ENCODE results near the gene C1orf94.

Gene C1orf94

GRCh38 chr1:34231441-34231840, 54.7 kb downstream of the C1orf94 start:
- no peak overlapping the region for H2AFZ ChIP-seq (ENCODE audit: low read depth, low read length)
- H3K27ac ChIP-seq (ENCODE audit: low read length) = no peak overlapping the region
- no peaks in the 10 kb centered on the region for H3K4me1 ChIP-seq (ENCODE audit: low read length)
- H3K9ac ChIP-seq (ENCODE audit: low read length) = no peak overlapping the region
- no peaks in the 10 kb centered on the region for H3K79me2 ChIP-seq (ENCODE audit: low read length)
- H3K4me3 ChIP-seq (ENCODE audit: low read length) = no peak overlapping the region
- no peaks in the 10 kb centered on the region for H3K9me3 ChIP-seq (ENCODE audit: insufficient read depth, low read length)
- no peaks in the 10 kb centered on the region for H4K20me1 ChIP-seq (ENCODE audit: insufficient read depth, low read length)
- H3K4me2 ChIP-seq (ENCODE audit: low read length) = no peak overlapping the region
- no peaks in the 10 kb centered on the region for H3K36me3 ChIP-seq (replicated peaks; ENCODE audit: low read depth, low read length)
- H3K27me3 ChIP-seq (ENCODE audit: low read depth, low read length) = no peaks in the 10 kb centered on the region
- TF ChIP-seq CTCF (IDR thresholded peaks at IDR 0.05; ENCODE audit: low read depth, low read length) (no peak), EZH2phosphoT487 (IDR thresholded peaks at IDR 0.05; ENCODE audit: low read depth) (no peak)

GRCh38 chr1:34235594-34235993, 58.9 kb downstream of the C1orf94 start:
- H3K9me3 ChIP-seq (ENCODE audit: insufficient read depth, low read length) = no peaks in the 10 kb centered on the region; the same call in 1 of the 2 replicates
- H3K4me2 ChIP-seq (ENCODE audit: low read length) = no peak overlapping the region
- no peaks in the 10 kb centered on the region for H3K27me3 ChIP-seq (ENCODE audit: low read depth, low read length)
- no peak overlapping the region for H3K27ac ChIP-seq (ENCODE audit: low read length)
- no peaks in the 10 kb centered on the region for H4K20me1 ChIP-seq (ENCODE audit: insufficient read depth, low read length)
- no peak overlapping the region for H3K4me3 ChIP-seq (ENCODE audit: low read length)
- no peaks in the 10 kb centered on the region for H3K36me3 ChIP-seq (replicated peaks; ENCODE audit: low read depth, low read length)
- no peak for TF ChIP-seq EZH2phosphoT487 (IDR thresholded peaks at IDR 0.05; ENCODE audit: low read depth)
- TF ChIP-seq CTCF (IDR thresholded peaks at IDR 0.05; ENCODE audit: low read depth, low read length) = no peak
- H3K4me1 ChIP-seq (ENCODE audit: low read length) = no peaks in the 10 kb centered on the region
- H2AFZ ChIP-seq (ENCODE audit: low read depth, low read length) = no peak overlapping the region
- H3K79me2 ChIP-seq (ENCODE audit: low read length) = no peaks in the 10 kb centered on the region
- H3K9ac ChIP-seq (ENCODE audit: low read length) = no peak overlapping the region

- Histone ChIP-seq H3K27me3 (ENCODE audit: low read depth, low read length) (no peaks in the 10 kb centered on the region), H3K9me3 (ENCODE audit: insufficient read depth, low read length) (no peaks in the 10 kb centered on the region; the same call in 1 of the 2 replicates), H3K4me2 (ENCODE audit: low read length) (no peak overlapping the region), H3K4me1 (ENCODE audit: low read length) (no peaks in the 10 kb centered on the region), H3K9ac (ENCODE audit: low read length) (no peak overlapping the region), H2AFZ (ENCODE audit: low read depth, low read length) (no peak overlapping the region), H3K36me3 (replicated peaks; ENCODE audit: low read depth, low read length) (no peaks in the 10 kb centered on the region), H4K20me1 (ENCODE audit: insufficient read depth, low read length) (no peaks in the 10 kb centered on the region), H3K79me2 (ENCODE audit: low read length) (no peaks in the 10 kb centered on the region), H3K4me3 (ENCODE audit: low read length) (no peak overlapping the region), H3K27ac (ENCODE audit: low read length) (no peak overlapping the region)
- TF ChIP-seq CTCF (IDR thresholded peaks at IDR 0.05; ENCODE audit: low read depth, low read length) = no peak
- no peak for TF ChIP-seq EZH2phosphoT487 (IDR thresholded peaks at IDR 0.05; ENCODE audit: low read depth)
Observed at GRCh38 chr1:34236089-34236488, 59.4 kb downstream of the C1orf94 start.

GRCh38 chr1:34237151-34237815, 60.6 kb downstream of the C1orf94 start:
- no peak overlapping the region for H3K9ac ChIP-seq (ENCODE audit: low read length)

More at GRCh38 chr1:34237151-34237815, 60.6 kb downstream of the C1orf94 start:
- no peak overlapping the region for H3K4me2 ChIP-seq (ENCODE audit: low read length)
- H3K79me2 ChIP-seq (ENCODE audit: low read length) = no peaks in the 10 kb centered on the region
- no peak overlapping the region for H3K4me3 ChIP-seq (ENCODE audit: low read length)
- TF ChIP-seq CTCF (IDR thresholded peaks at IDR 0.05; ENCODE audit: low read depth, low read length) = no peak
- no peak for TF ChIP-seq EZH2phosphoT487 (IDR thresholded peaks at IDR 0.05; ENCODE audit: low read depth)
- no peaks in the 10 kb centered on the region for H3K36me3 ChIP-seq (replicated peaks; ENCODE audit: low read depth, low read length)
- H4K20me1 ChIP-seq (ENCODE audit: insufficient read depth, low read length) = no peaks in the 10 kb centered on the region
- no peaks in the 10 kb centered on the region for H3K27me3 ChIP-seq (ENCODE audit: low read depth, low read length)
- no peaks in the 10 kb centered on the region; the same call in 1 of the 2 replicates for H3K9me3 ChIP-seq (ENCODE audit: insufficient read depth, low read length)
- no peak overlapping the region for H3K27ac ChIP-seq (ENCODE audit: low read length)
- H3K4me1 ChIP-seq (ENCODE audit: low read length) = no peaks in the 10 kb centered on the region
- H2AFZ ChIP-seq (ENCODE audit: low read depth, low read length) = no peak overlapping the region

Data from OCI-LY3 (cell line).